Subcutaneous abdominal adipose tissue (tissue), 5 donors: ENCODE measurements around the gene C5orf15.
"Not testable (repeated sequence)": the region's sequence is repeated elsewhere in the genome, so short reads cannot be mapped to it uniquely, and the experiment has no call there.

Experiments used
- H3K27ac ChIP-seq: one replicate; pipeline ENCODE4 v1.7.0; 2013; ENCODE audit warnings: low read depth, mild to moderate bottlenecking, inconsistent platforms, low read length, moderate library complexity
- H3K27me3 ChIP-seq, 5 donors: one replicate each; pipeline ENCODE4 v1.7.0; 2013; ENCODE audit warnings: low read length in 5 of 5, inconsistent platforms in 1 of 5; ENCODE audit not compliant: control insufficient read depth in 5 of 5, insufficient read depth in 4 of 5
- H3K36me3 ChIP-seq, 5 donors: one replicate each; pipeline ENCODE4 v1.7.0; 2013; ENCODE audit warnings: low read length in 5 of 5; ENCODE audit not compliant: control insufficient read depth in 5 of 5, insufficient read depth in 5 of 5
- H3K4me1 ChIP-seq, 5 donors: one replicate each; pipeline ENCODE4 v1.7.0; 2013; ENCODE audit warnings: low read length in 5 of 5, mild to moderate bottlenecking in 3 of 5, moderate library complexity in 1 of 5; ENCODE audit not compliant: control insufficient read depth in 5 of 5, insufficient read depth in 5 of 5
- H3K4me3 ChIP-seq, 5 donors: one replicate each; pipeline ENCODE4 v1.7.0; 2013; ENCODE audit warnings: low read length in 5 of 5, low read depth in 1 of 5
- H3K9ac ChIP-seq, 5 donors: one replicate each; pipeline ENCODE4 v1.7.0; 2013; ENCODE audit warnings: low read length in 5 of 5, mild to moderate bottlenecking in 4 of 5, moderate library complexity in 3 of 5
- H3K9me3 ChIP-seq, 5 donors: one replicate each; pipeline ENCODE4 v1.7.0; 2013; ENCODE audit warnings: low read length in 5 of 5; ENCODE audit not compliant: control insufficient read depth in 5 of 5
- donor health status: healthy.
- donor health status: healthy.
- donor health status: healthy.
- donor health status: healthy.
- donor health status: healthy.

The C5orf15 gene

GRCh38 chr5:133941456-133942196, 26.8 kb downstream of the C5orf15 start:
- H3K4me1 ChIP-seq = no peaks in the 10 kb centered on the region
- H3K27ac ChIP-seq = no peak overlapping the region
- no peaks in the 10 kb centered on the region for H3K27me3 ChIP-seq
- H3K9ac ChIP-seq = no peak overlapping the region
- no peak overlapping the region for H3K4me3 ChIP-seq
- no peaks in the 10 kb centered on the region for H3K9me3 ChIP-seq
- H3K36me3 ChIP-seq = no peaks in the 10 kb centered on the region

GRCh38 chr5:133939668-133940067, 28.8 kb downstream of the C5orf15 start:
- no peaks in the 10 kb centered on the region for H3K4me1 ChIP-seq
- H3K4me3 ChIP-seq = no peak overlapping the region
- no peaks in the 10 kb centered on the region for H3K36me3 ChIP-seq
- H3K9ac ChIP-seq = no peak overlapping the region
- no peaks in the 10 kb centered on the region for H3K9me3 ChIP-seq
- no peaks in the 10 kb centered on the region for H3K27me3 ChIP-seq
- no peak overlapping the region for H3K27ac ChIP-seq

- H3K4me1 ChIP-seq = peaks cover 0 to 3% (median 3%) of the 10 kb centered on the region in 5 donors
- no peak overlapping the region for H3K4me3 ChIP-seq
- no peaks in the 10 kb centered on the region for H3K27me3 ChIP-seq
- no peak overlapping the region for H3K9ac ChIP-seq
- no peaks in the 10 kb centered on the region for H3K9me3 ChIP-seq
- no peaks in the 10 kb centered on the region for H3K36me3 ChIP-seq
- no peak overlapping the region for H3K27ac ChIP-seq
These were observed 29.5 kb downstream of the C5orf15 start for GRCh38 chr5:133938929-133939328.

GRCh38 chr5:133938039-133938821, 30.2 kb downstream of the C5orf15 start:
- no peaks in the 10 kb centered on the region for H3K9me3 ChIP-seq
- peaks cover 0 to 9% (median 4%) of the 10 kb centered on the region in 5 donors for H3K4me1 ChIP-seq
- H3K27ac ChIP-seq = no peak overlapping the region
- no peaks in the 10 kb centered on the region for H3K36me3 ChIP-seq
- no peak overlapping the region for H3K4me3 ChIP-seq
- H3K9ac ChIP-seq = no peak overlapping the region
- H3K27me3 ChIP-seq = no peaks in the 10 kb centered on the region

- not testable (repeated sequence) for H3K9me3 ChIP-seq, H3K4me3 ChIP-seq, H3K27me3 ChIP-seq, H3K36me3 ChIP-seq, H3K9ac ChIP-seq, H3K27ac ChIP-seq
- H3K4me1 ChIP-seq = peaks cover 0 to 12% (median 7%) of the 10 kb centered on the region in 5 donors
These were observed 30.8 kb downstream of the C5orf15 start for GRCh38 chr5:133937628-133938027.

- Histone ChIP-seq H3K9me3 (no peaks in the 10 kb centered on the region), H3K36me3 (no peaks in the 10 kb centered on the region), H3K27ac (no peak overlapping the region), H3K4me1 (peaks cover 0 to 13% (median 7%) of the 10 kb centered on the region in 5 donors), H3K27me3 (no peaks in the 10 kb centered on the region), H3K4me3 (no peak overlapping the region), H3K9ac (no peak overlapping the region)
These were observed 31.8 kb downstream of the C5orf15 start for GRCh38 chr5:133936651-133937015.

- not testable (repeated sequence) for H3K27me3 ChIP-seq, H3K9ac ChIP-seq, H3K4me3 ChIP-seq, H3K9me3 ChIP-seq, H3K36me3 ChIP-seq, H3K27ac ChIP-seq
- peaks cover 0 to 18% (median 9%) of the 10 kb centered on the region in 5 donors for H3K4me1 ChIP-seq
These were observed 32.3 kb downstream of the C5orf15 start for GRCh38 chr5:133935991-133936650.

GRCh38 chr5:133935667-133935940, 32.8 kb downstream of the C5orf15 start:
- no peak overlapping the region for H3K27ac ChIP-seq
- H3K4me3 ChIP-seq = no peak overlapping the region
- no peak overlapping the region for H3K9ac ChIP-seq
- H3K27me3 ChIP-seq = no peaks in the 10 kb centered on the region
- H3K9me3 ChIP-seq = no peaks in the 10 kb centered on the region
- H3K36me3 ChIP-seq = no peaks in the 10 kb centered on the region
- peaks cover 0 to 20% (median 11%) of the 10 kb centered on the region in 5 donors for H3K4me1 ChIP-seq

GRCh38 chr5:133934822-133935666, 33.4 kb downstream of the C5orf15 start:
- H3K4me3 ChIP-seq = no peak overlapping the region
- H3K4me1 ChIP-seq = peaks cover 0 to 26% (median 16%) of the 10 kb centered on the region in 5 donors
- no peaks in the 10 kb centered on the region for H3K9me3 ChIP-seq

More at GRCh38 chr5:133934822-133935666, 33.4 kb downstream of the C5orf15 start:
- Histone ChIP-seq H3K27me3 (no peaks in the 10 kb centered on the region), H3K9ac (no peak overlapping the region), H3K36me3 (no peaks in the 10 kb centered on the region), H3K27ac (no peak overlapping the region)
